ENCODE data around the gene NDUFS1. TPM values are rescaled to one million over a fixed set of nuclear protein-coding genes. Genes with fewer than 3 reads are reported as not detected.

NDUFS1 gene
- total RNA-seq, 1 donor from 2014 or later = 77.6 TPM

GRCh38 chr2:206086716-206087350 lies 72.4 kb downstream of the NDUFS1 start:
- TF ChIP-seq CTCF (IDR thresholded peaks at IDR 0.05; ENCODE audit: unreplicated experiment) = no peak
- Mint-ChIP-seq H3K27ac (peak overlapping the region; percentile 91), H3K4me1 (ENCODE audit: low read depth) (peaks cover 23% of the 10 kb centered on the region), H3K36me3 (ENCODE audit: insufficient read depth) (peaks cover 5% of the 10 kb centered on the region), H3K9me3 (ENCODE audit: low read depth) (no peaks in the 10 kb centered on the region), H3K27me3 (no peaks in the 10 kb centered on the region), H3K4me3 (ENCODE audit: low read depth) (peak overlapping the region; percentile 99)
- DNase-seq (ENCODE audit: low spot score, unreplicated experiment) = no peak

GRCh38 chr2:206085742-206086445 lies 73.3 kb downstream of the NDUFS1 start, which contains the start of gene INO80D:
INO80D (minus strand) TSS chr2:206086174; CDS start chr2:206063016, 23,158 bp downstream.
- H3K9me3 Mint-ChIP-seq (ENCODE audit: low read depth) = no peaks in the 10 kb centered on the region
- H3K27ac Mint-ChIP-seq = peak within 1 kb of the TSS; percentile 100

GRCh38 chr2:206084870-206085741 lies 74.1 kb downstream of the NDUFS1 start:
- no peaks in the 10 kb centered on the region for H3K27me3 Mint-ChIP-seq
- no peak for TF ChIP-seq CTCF (IDR thresholded peaks at IDR 0.05; ENCODE audit: unreplicated experiment)

More at GRCh38 chr2:206085742-206086445, 73.3 kb downstream of the NDUFS1 start, which contains the start of gene INO80D:
- Mint-ChIP-seq H3K36me3 (ENCODE audit: insufficient read depth) (peaks cover 5% of the 10 kb centered on the region), H3K4me1 (ENCODE audit: low read depth) (peaks cover 26% of the 10 kb centered on the region), H3K27me3 (no peaks in the 10 kb centered on the region), H3K4me3 (ENCODE audit: low read depth) (peak within 1 kb of the TSS; percentile 99)
- TF ChIP-seq CTCF (IDR thresholded peaks at IDR 0.05; ENCODE audit: unreplicated experiment) = peak; percentile 60
- peak; percentile 42 for DNase-seq (ENCODE audit: low spot score, unreplicated experiment)

GRCh38 chr2:206084439-206084869 lies 74.8 kb downstream of the NDUFS1 start:
- TF ChIP-seq CTCF (IDR thresholded peaks at IDR 0.05; ENCODE audit: unreplicated experiment) = no peak
- Mint-ChIP-seq H3K4me1 (ENCODE audit: low read depth) (peaks cover 34% of the 10 kb centered on the region), H3K9me3 (ENCODE audit: low read depth) (no peaks in the 10 kb centered on the region), H3K27ac (peak overlapping the region; percentile 99), H3K27me3 (no peaks in the 10 kb centered on the region), H3K4me3 (ENCODE audit: low read depth) (peak overlapping the region; percentile 98), H3K36me3 (ENCODE audit: insufficient read depth) (peaks cover 2% of the 10 kb centered on the region)
- no peak for DNase-seq (ENCODE audit: low spot score, unreplicated experiment)

More at GRCh38 chr2:206084870-206085741, 74.1 kb downstream of the NDUFS1 start:
- Mint-ChIP-seq H3K9me3 (ENCODE audit: low read depth) (no peaks in the 10 kb centered on the region), H3K36me3 (ENCODE audit: insufficient read depth) (peaks cover 4% of the 10 kb centered on the region), H3K4me3 (ENCODE audit: low read depth) (peak overlapping the region; percentile 98), H3K4me1 (ENCODE audit: low read depth) (peaks cover 27% of the 10 kb centered on the region), H3K27ac (peak overlapping the region; percentile 99)
- peak; percentile 26 for DNase-seq (ENCODE audit: low spot score, unreplicated experiment)
